ENCODE data around the gene ZBTB40. TPM values are rescaled to one million over a fixed set of nuclear protein-coding genes. Genes with fewer than 3 reads are reported as not detected.

ZBTB40 gene
- polyA plus RNA-seq, 1 of the 3 experiments (the other 2 are of a cell fraction) = 5.0 TPM

DNA sequence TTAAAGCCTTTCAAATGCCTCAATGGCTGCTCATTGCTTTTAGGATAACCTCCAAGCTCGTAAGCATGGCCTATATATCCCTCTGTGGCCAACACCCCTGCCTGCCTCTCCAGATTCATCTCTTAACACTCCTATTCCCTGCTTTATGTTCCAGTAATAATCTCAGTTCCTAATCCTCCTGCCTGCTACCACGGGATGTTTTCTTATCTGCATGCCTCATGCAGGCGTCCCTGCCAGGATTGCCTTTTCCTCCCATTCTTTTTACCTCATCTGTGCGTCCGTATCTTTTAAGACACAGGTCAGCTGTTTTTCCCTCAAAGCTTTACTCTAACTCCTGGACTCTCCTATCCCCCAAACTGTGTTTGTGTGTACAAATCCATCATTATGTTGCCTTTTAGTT lies 36.1 kb downstream of the ZBTB40 start:
- H3K36me3 ChIP-seq (replicated peaks in 1 of 2; ENCODE audit: control insufficient read depth in 1 of 2, insufficient read depth in 2 of 2, low read length in 1 of 2) = peaks cover 8 to 13% of the 10 kb centered on the region in 2 experiments
- TF ChIP-seq FOXJ3 (CRISPR knock-in tag; IDR thresholded peaks at IDR 0.05) (no peak), ZBTB33 (IDR thresholded peaks at IDR 0.05; ENCODE audit: borderline replicate concordance, low read depth) (no peak)
- H3F3A ChIP-seq (replicated peaks; ENCODE audit: insufficient read depth) = no peaks in the 10 kb centered on the region
- no peak overlapping the region for H3K9ac ChIP-seq
- no peaks in the 10 kb centered on the region for H3K27me3 ChIP-seq (ENCODE audit: insufficient read depth)
- H3K9me3 ChIP-seq = peaks cover 6% of the 10 kb centered on the region
- H3K4me1 ChIP-seq (ENCODE audit: control insufficient read depth in 1 of 2, insufficient read depth in 2 of 2, low read depth in 1 of 2, low read length in 1 of 2) = peaks cover 0 to 8% of the 10 kb centered on the region in 2 experiments; a peak in 1 of 4 replicates
- ChIA-PET CTCF (interaction anchor here (1.8 to 2.3 kb wide), 2 partner anchors 11 to 15 kb away, joined by 6 to 8 read pairs; no protein-coding TSS in a partner anchor), POLR2A (no interaction called here)
- no peak overlapping the region for H3K4me3 ChIP-seq (ENCODE audit: low read depth in 2 of 2, low read length in 1 of 2)
- peaks cover 13% of the 10 kb centered on the region; the same call in 1 of the 2 replicates for H3K79me2 ChIP-seq (ENCODE audit: insufficient read depth)
- H2AFZ ChIP-seq (ENCODE audit: low read depth) = no peak overlapping the region
- no peaks in the 10 kb centered on the region for H3K9me2 ChIP-seq
- H3K27ac ChIP-seq (ENCODE audit: low read depth in 2 of 2, low read length in 1 of 2) = no peak overlapping the region
- no peak overlapping the region for H3K4me2 ChIP-seq
- DNase-seq = no peak
- no peaks in the 10 kb centered on the region for H4K20me1 ChIP-seq (ENCODE audit: insufficient read depth)
- 91% methylated on average over 5 of the region's 5 CpGs for WGBS (ENCODE audit: low lambda C conversion rate)

DNA sequence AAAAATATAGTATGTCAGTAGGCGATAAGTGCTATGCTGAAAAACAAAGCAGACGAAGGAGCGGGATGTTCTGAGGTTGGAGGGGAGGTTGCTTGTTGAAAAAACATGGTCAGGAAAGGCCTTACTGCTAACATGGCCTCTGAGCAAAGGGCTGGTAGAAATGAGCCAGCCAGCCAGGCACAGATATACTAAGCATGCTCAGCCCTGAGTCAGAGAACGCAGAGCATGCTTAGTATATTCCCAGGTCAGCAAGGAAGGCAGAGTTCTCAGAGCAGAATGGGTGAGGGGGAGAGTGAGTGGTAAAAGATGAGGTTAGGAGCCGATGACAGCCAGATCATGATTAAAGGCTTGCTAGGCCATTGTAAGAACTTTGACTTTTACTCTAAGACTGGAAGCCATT lies 36.7 kb downstream of the ZBTB40 start:
- Histone ChIP-seq H3K4me2 (no peak overlapping the region), H3K4me3 (ENCODE audit: low read depth in 2 of 2, low read length in 1 of 2) (no peak overlapping the region), H3F3A (replicated peaks; ENCODE audit: insufficient read depth) (no peaks in the 10 kb centered on the region), H3K9me2 (no peaks in the 10 kb centered on the region), H3K9me3 (peaks cover 6% of the 10 kb centered on the region), H3K79me2 (ENCODE audit: insufficient read depth) (peaks cover 13% of the 10 kb centered on the region; the same call in 1 of the 2 replicates), H3K27ac (ENCODE audit: low read depth in 2 of 2, low read length in 1 of 2) (no peak overlapping the region), H3K27me3 (ENCODE audit: insufficient read depth) (no peaks in the 10 kb centered on the region), H2AFZ (ENCODE audit: low read depth) (no peak overlapping the region), H3K9ac (no peak overlapping the region), H3K36me3 (replicated peaks in 1 of 2; ENCODE audit: control insufficient read depth in 1 of 2, insufficient read depth in 2 of 2, low read length in 1 of 2) (peaks cover 13 to 18% of the 10 kb centered on the region in 2 experiments), H4K20me1 (ENCODE audit: insufficient read depth) (no peaks in the 10 kb centered on the region), H3K4me1 (ENCODE audit: control insufficient read depth in 1 of 2, insufficient read depth in 2 of 2, low read depth in 1 of 2, low read length in 1 of 2) (peaks cover 0 to 8% of the 10 kb centered on the region in 2 experiments; a peak in 1 of 4 replicates)
- ChIA-PET CTCF (interaction anchor here (1.8 kb wide), 1 partner anchor 10 kb away, joined by 6 read pairs; no protein-coding TSS in a partner anchor), POLR2A (no interaction called here)
- DNase-seq = no peak
- WGBS (ENCODE audit: low lambda C conversion rate) = 96% methylated on average over 5 of the region's 5 CpGs
- TF ChIP-seq, protein P1, sequence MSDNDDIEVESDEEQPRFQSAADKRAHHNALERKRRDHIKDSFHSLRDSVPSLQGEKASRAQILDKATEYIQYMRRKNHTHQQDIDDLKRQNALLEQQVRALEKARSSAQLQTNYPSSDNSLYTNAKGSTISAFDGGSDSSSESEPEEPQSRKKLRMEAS (IDR thresholded peaks at IDR 0.05; ENCODE audit: low read depth) = no peak
- TF ChIP-seq TCF12 (IDR thresholded peaks at IDR 0.05) (no peak), SIN3A (IDR thresholded peaks at IDR 0.05; ENCODE audit: borderline replicate concordance, low read depth, low read length) (no peak), ELF1 (IDR thresholded peaks at IDR 0.05) (no peak), EP300 (IDR thresholded peaks at IDR 0.05; ENCODE audit: borderline replicate concordance in 1 of 2, low read depth in 1 of 2, low read length in 1 of 2) (no peak), MXI1 (IDR thresholded peaks at IDR 0.05; ENCODE audit: low read depth, low read length) (no peak), MEF2A (IDR thresholded peaks at IDR 0.05; ENCODE audit: borderline replicate concordance, low read depth) (no peak), FOXJ3 (CRISPR knock-in tag; IDR thresholded peaks at IDR 0.05) (no peak), TAF1 (IDR thresholded peaks at IDR 0.05; ENCODE audit: borderline replicate concordance, low read depth, low read length) (no peak)
- TF ChIP-seq, protein P2, sequence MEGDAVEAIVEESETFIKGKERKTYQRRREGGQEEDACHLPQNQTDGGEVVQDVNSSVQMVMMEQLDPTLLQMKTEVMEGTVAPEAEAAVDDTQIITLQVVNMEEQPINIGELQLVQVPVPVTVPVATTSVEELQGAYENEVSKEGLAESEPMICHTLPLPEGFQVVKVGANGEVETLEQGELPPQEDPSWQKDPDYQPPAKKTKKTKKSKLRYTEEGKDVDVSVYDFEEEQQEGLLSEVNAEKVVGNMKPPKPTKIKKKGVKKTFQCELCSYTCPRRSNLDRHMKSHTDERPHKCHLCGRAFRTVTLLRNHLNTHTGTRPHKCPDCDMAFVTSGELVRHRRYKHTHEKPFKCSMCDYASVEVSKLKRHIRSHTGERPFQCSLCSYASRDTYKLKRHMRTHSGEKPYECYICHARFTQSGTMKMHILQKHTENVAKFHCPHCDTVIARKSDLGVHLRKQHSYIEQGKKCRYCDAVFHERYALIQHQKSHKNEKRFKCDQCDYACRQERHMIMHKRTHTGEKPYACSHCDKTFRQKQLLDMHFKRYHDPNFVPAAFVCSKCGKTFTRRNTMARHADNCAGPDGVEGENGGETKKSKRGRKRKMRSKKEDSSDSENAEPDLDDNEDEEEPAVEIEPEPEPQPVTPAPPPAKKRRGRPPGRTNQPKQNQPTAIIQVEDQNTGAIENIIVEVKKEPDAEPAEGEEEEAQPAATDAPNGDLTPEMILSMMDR (IDR thresholded peaks at IDR 0.05) = no peak
